T-cell (primary cell): ENCODE measurements around the gene SLC2A9. TPM values are rescaled to one million over a fixed set of nuclear protein-coding genes. Genes with fewer than 3 reads are reported as not detected.

Experiments used
- ATAC-seq, 4 experiments: fragments of 200-7000 bp in 3 of 4; fragments of 150-1000 bp in 1 of 4; cut with Tn5 transposase; replicated peaks in 1 of 4; 1 replicate in 3 of 4; 2 replicates in 1 of 4; pipeline ENCODE4 v1.10.0; 2021; ENCODE audit warnings: moderate library complexity in 3 of 4, mild to moderate bottlenecking in 2 of 4, moderate number of reproducible peaks in 1 of 4
- CTCF ChIA-PET, 2 donors: fragments of 300-600 bp; sonication (Branson Sonifier 250); formaldehyde crosslinking; loops; one replicate each; lab custom pipeline; 2022; ENCODE audit warnings: antibody characterized with exemption in 2 of 2; lab: Charles Lee
- POLR2A ChIA-PET, 2 donors: fragments of 300-600 bp; sonication (Branson Sonifier 250); formaldehyde crosslinking; loops; one replicate each; lab custom pipeline; 2022; ENCODE audit warnings: antibody characterized with exemption in 2 of 2; lab: Charles Lee
- DNase-seq, 35 experiments: peaks; one replicate each; pipeline versions ENCODE4 v3.0.0 to v3.0.0-alpha.2; 2013 to 2023
- H3K27ac ChIP-seq: one replicate; pipeline ENCODE4 v1.5.1; 2013; ENCODE audit warnings: low read length
- H3K27me3 ChIP-seq, 2 experiments: replicated peaks in 1 of 2; 1 replicate in 1 of 2; 2 replicates in 1 of 2; pipeline versions ENCODE4 v1.6.1 to v1.7.0; 2013; ENCODE audit warnings: low read length in 1 of 2, mixed read lengths in 1 of 2; ENCODE audit not compliant: control insufficient read depth in 2 of 2, insufficient read depth in 2 of 2; ENCODE audit errors: extremely low read depth in 1 of 2
- H3K36me3 ChIP-seq, 2 donors: 1 replicate in 1 of 2; 2 replicates in 1 of 2; pipeline versions ENCODE4 v1.6.1 to v1.7.0; 2013; ENCODE audit warnings: low read length in 1 of 2; ENCODE audit not compliant: control insufficient read depth in 2 of 2, insufficient read depth in 1 of 2; ENCODE audit errors: extremely low read depth in 1 of 2
- H3K4me1 ChIP-seq, 2 experiments: 1 replicate in 1 of 2; 2 replicates in 1 of 2; pipeline versions ENCODE4 v1.6.1 to v1.7.0; 2013; ENCODE audit warnings: low read length in 2 of 2, mixed read lengths in 1 of 2; ENCODE audit not compliant: insufficient read depth in 2 of 2, control insufficient read depth in 1 of 2; ENCODE audit errors: extremely low read depth in 1 of 2
- H3K4me3 ChIP-seq, 2 donors: 1 replicate in 1 of 2; 2 replicates in 1 of 2; pipeline versions ENCODE4 v1.5.1 to v1.7.0; 2013; ENCODE audit warnings: mild to moderate bottlenecking in 2 of 2, low read length in 1 of 2, moderate library complexity in 1 of 2; ENCODE audit not compliant: control insufficient read depth in 1 of 2; ENCODE audit errors: extremely low read depth in 1 of 2
- H3K9me3 ChIP-seq: 2 replicates; pipeline ENCODE4 v1.7.0; 2013
- H3K27ac Mint-ChIP-seq, 2 donors: one replicate each; pipeline ENCODE4 v1.8.0; 2020 to 2021; ENCODE audit warnings: mild to moderate bottlenecking in 2 of 2, mixed read lengths in 2 of 2
- H3K27me3 Mint-ChIP-seq, 2 donors: one replicate each; pipeline ENCODE4 v1.8.0; 2021 to 2022; ENCODE audit warnings: mixed read lengths in 2 of 2
- H3K36me3 Mint-ChIP-seq: one replicate; pipeline ENCODE4 v1.8.0; 2021; ENCODE audit warnings: mixed read lengths
- H3K4me1 Mint-ChIP-seq, 3 donors: one replicate each; pipeline ENCODE4 v1.8.0; 2020 to 2022; ENCODE audit warnings: mixed read lengths in 3 of 3, mild to moderate bottlenecking in 1 of 3
- H3K4me3 Mint-ChIP-seq, 3 donors: one replicate each; pipeline ENCODE4 v1.8.0; 2020 to 2022; ENCODE audit warnings: mild to moderate bottlenecking in 3 of 3, mixed read lengths in 3 of 3, moderate library complexity in 3 of 3
- H3K9me3 Mint-ChIP-seq, 3 donors: one replicate each; pipeline ENCODE4 v1.8.0; 2020 to 2022; ENCODE audit warnings: mixed read lengths in 3 of 3
- WGBS: methylation state at CpG from one replicate; pipeline ENCODE4 v1.1.5; 2013; ENCODE audit warnings: missing lambda C conversion rate; ENCODE audit not compliant: insufficient coverage; 5-methylcytosine and 5-hydroxymethylcytosine counted together
- total RNA-seq, 35 experiments: library from RNA in 6 of 35; stranded (reverse) in 6 of 35; fragments of 120-200 nt in 1 of 35; gene quantifications; one replicate each; pipeline versions ENCODE4 v1.2.1 to v1.2.4 and lab custom pipeline; 2013 to 2026

Gene SLC2A9
- total RNA-seq, 5 donors from 2014 or later (not counting 1 experiment from before 2014, with no cell fraction given) = 3.0 to 5.2 (median 4.4) TPM

- CTCF ChIA-PET = no interaction called here
- Histone ChIP-seq H3K36me3 (peaks cover 0 to 3% of the 10 kb centered on the region in 2 donors), H3K4me1 (peaks cover 0 to 2% of the 10 kb centered on the region in 2 experiments), H3K9me3 (no peaks in the 10 kb centered on the region), H3K4me3 (no peak overlapping the region), H3K27me3 (no peaks in the 10 kb centered on the region), H3K27ac (no peak overlapping the region)
- H3K36me3 Mint-ChIP-seq = peaks cover 48% of the 10 kb centered on the region
- POLR2A ChIA-PET = no interaction called here
- DNase-seq (no peak), ATAC-seq (no peak)
- no peak overlapping the region for H3K4me3 Mint-ChIP-seq
- no peaks in the 10 kb centered on the region for H3K27me3 Mint-ChIP-seq
- H3K27ac Mint-ChIP-seq = no peak overlapping the region
- H3K4me1 Mint-ChIP-seq = peaks cover 4 to 12% (median 8%) of the 10 kb centered on the region in 3 donors
- peaks cover 8 to 14% (median 12%) of the 10 kb centered on the region in 3 donors for H3K9me3 Mint-ChIP-seq
- 78% methylated on average over 3 of the region's 3 CpGs for WGBS
Observed at GRCh38 chr4:10046471-10046870, 25.2 kb upstream of the SLC2A9 start.

- Histone ChIP-seq H3K9me3 (no peaks in the 10 kb centered on the region), H3K36me3 (no peaks in the 10 kb centered on the region), H3K27me3 (no peaks in the 10 kb centered on the region), H3K4me3 (no peak overlapping the region), H3K27ac (no peak overlapping the region), H3K4me1 (peaks cover 0 to 2% of the 10 kb centered on the region in 2 experiments)
- ChIA-PET POLR2A (no interaction called here), CTCF (no interaction called here)
- DNase-seq = no peak
- H3K27me3 Mint-ChIP-seq = no peaks in the 10 kb centered on the region
- H3K36me3 Mint-ChIP-seq = peaks cover 54% of the 10 kb centered on the region
- H3K9me3 Mint-ChIP-seq = peaks cover 8 to 14% (median 12%) of the 10 kb centered on the region in 3 donors
- H3K4me3 Mint-ChIP-seq = no peak overlapping the region
- no CpG with 5 or more reads among the region's 1 CpG for WGBS
- ATAC-seq = no peak
- peaks cover 4 to 12% (median 8%) of the 10 kb centered on the region in 3 donors for H3K4me1 Mint-ChIP-seq
- H3K27ac Mint-ChIP-seq = no peak overlapping the region
Observed at GRCh38 chr4:10045481-10045880, 24.2 kb upstream of the SLC2A9 start.

- H3K9me3 ChIP-seq = no peaks in the 10 kb centered on the region
- ATAC-seq (no peak), DNase-seq (no peak)
- no peak overlapping the region for H3K27ac ChIP-seq
- H3K4me3 ChIP-seq = no peak overlapping the region
- H3K4me1 ChIP-seq = no peaks in the 10 kb centered on the region
- Mint-ChIP-seq H3K9me3 (peaks cover 8 to 14% (median 12%) of the 10 kb centered on the region in 3 donors), H3K36me3 (peaks cover 55% of the 10 kb centered on the region), H3K4me1 (no peaks in the 10 kb centered on the region), H3K27me3 (no peaks in the 10 kb centered on the region), H3K27ac (no peak overlapping the region), H3K4me3 (no peak overlapping the region)
- ChIA-PET CTCF (no interaction called here), POLR2A (no interaction called here)
- no peaks in the 10 kb centered on the region for H3K27me3 ChIP-seq
- no peaks in the 10 kb centered on the region for H3K36me3 ChIP-seq
- 96% methylated on average over 3 of the region's 6 CpGs for WGBS
Observed at GRCh38 chr4:10041036-10041435, 19.7 kb upstream of the SLC2A9 start.

- CTCF ChIA-PET = no interaction called here
Observed at GRCh38 chr4:10040049-10040892, 19.0 kb upstream of the SLC2A9 start.

GRCh38 chr4:10036807-10037342 lies 15.6 kb upstream of the SLC2A9 start:
- Histone ChIP-seq H3K4me1 (no peaks in the 10 kb centered on the region), H3K9me3 (no peaks in the 10 kb centered on the region), H3K4me3 (no peak overlapping the region), H3K27ac (no peak overlapping the region), H3K27me3 (peaks cover 0 to 12% of the 10 kb centered on the region in 2 experiments), H3K36me3 (no peaks in the 10 kb centered on the region)
- ChIA-PET POLR2A (no interaction called here), CTCF (no interaction called here)
- Mint-ChIP-seq H3K27me3 (peaks cover 0 to 9% of the 10 kb centered on the region in 2 donors), H3K27ac (no peak overlapping the region), H3K36me3 (peaks cover 33% of the 10 kb centered on the region), H3K4me1 (peaks cover 2 to 11% (median 8%) of the 10 kb centered on the region in 3 donors), H3K4me3 (no peak overlapping the region), H3K9me3 (no peaks in the 10 kb centered on the region)
- DNase-seq = no peak
- 82% methylated on average over 10 of the region's 10 CpGs for WGBS
- no peak for ATAC-seq

More at GRCh38 chr4:10040049-10040892, 19.0 kb upstream of the SLC2A9 start:
- Histone ChIP-seq H3K4me1 (no peaks in the 10 kb centered on the region), H3K4me3 (no peak overlapping the region), H3K27ac (no peak overlapping the region), H3K27me3 (no peaks in the 10 kb centered on the region), H3K9me3 (no peaks in the 10 kb centered on the region), H3K36me3 (no peaks in the 10 kb centered on the region)
- no peaks in the 10 kb centered on the region for H3K4me1 Mint-ChIP-seq
- ATAC-seq (no peak), DNase-seq (no peak)
- no peaks in the 10 kb centered on the region for H3K27me3 Mint-ChIP-seq
- no peak overlapping the region for H3K27ac Mint-ChIP-seq
- H3K9me3 Mint-ChIP-seq = peaks cover 8 to 14% (median 12%) of the 10 kb centered on the region in 3 donors
- POLR2A ChIA-PET = no interaction called here
- 97% methylated on average over 6 of the region's 10 CpGs for WGBS
- peaks cover 56% of the 10 kb centered on the region for H3K36me3 Mint-ChIP-seq
- no peak overlapping the region for H3K4me3 Mint-ChIP-seq

GRCh38 chr4:10035130-10035529 lies 13.8 kb upstream of the SLC2A9 start:
- no peak overlapping the region for H3K4me3 Mint-ChIP-seq
- CTCF ChIA-PET = no interaction called here
- 81% methylated on average over 6 of the region's 6 CpGs for WGBS

More at GRCh38 chr4:10035130-10035529, 13.8 kb upstream of the SLC2A9 start:
- ATAC-seq (no peak), DNase-seq (no peak)
- Histone ChIP-seq H3K27me3 (peaks cover 0 to 12% of the 10 kb centered on the region in 2 experiments), H3K9me3 (no peaks in the 10 kb centered on the region), H3K4me3 (no peak overlapping the region), H3K4me1 (no peaks in the 10 kb centered on the region), H3K27ac (no peak overlapping the region), H3K36me3 (no peaks in the 10 kb centered on the region)
- POLR2A ChIA-PET = no interaction called here
- Mint-ChIP-seq H3K9me3 (no peaks in the 10 kb centered on the region), H3K36me3 (peaks cover 22% of the 10 kb centered on the region), H3K4me1 (peaks cover 2 to 11% (median 8%) of the 10 kb centered on the region in 3 donors), H3K27me3 (peaks cover 0 to 9% of the 10 kb centered on the region in 2 donors), H3K27ac (no peak overlapping the region)
